Trophoblast cell (in vitro differentiated cells and primary cell): ENCODE results near the gene GEMIN4. TPM values are rescaled to one million over a fixed set of nuclear protein-coding genes. Genes with fewer than 3 reads are reported as not detected.

Experiments used
- DNase-seq, 2 donors: peaks; one replicate each; pipeline ENCODE4 v3.0.0-alpha.2; 2016
- H2AFZ ChIP-seq: 2 replicates; pipeline ENCODE4 v1.6.1; 2013; ENCODE audit warnings: low read length, moderate library complexity, mild to moderate bottlenecking; ENCODE audit not compliant: insufficient read depth, poor library complexity
- H2AK5ac ChIP-seq: 2 replicates; pipeline ENCODE4 v1.6.1; 2013; ENCODE audit warnings: mild to moderate bottlenecking, low read length
- H2BK120ac ChIP-seq: 2 replicates; pipeline ENCODE4 v1.6.1; 2013; ENCODE audit warnings: low read length, mild to moderate bottlenecking, moderate library complexity; ENCODE audit not compliant: insufficient read depth, poor library complexity
- H2BK12ac ChIP-seq: 2 replicates; pipeline ENCODE4 v1.6.1; 2013; ENCODE audit warnings: mild to moderate bottlenecking, low read length, moderate library complexity
- H2BK5ac ChIP-seq: 2 replicates; pipeline ENCODE4 v1.6.1; 2013; ENCODE audit warnings: low read length, low read depth, moderate library complexity, mild to moderate bottlenecking; ENCODE audit not compliant: poor library complexity
- H3K14ac ChIP-seq: 2 replicates; pipeline ENCODE4 v1.6.1; 2013; ENCODE audit warnings: mild to moderate bottlenecking, low read length
- H3K18ac ChIP-seq: 2 replicates; pipeline ENCODE4 v1.6.1; 2013; ENCODE audit warnings: mild to moderate bottlenecking, low read length
- H3K23ac ChIP-seq: 2 replicates; pipeline ENCODE4 v1.6.1; 2013; ENCODE audit warnings: low read length
- H3K27ac ChIP-seq: 2 replicates; pipeline ENCODE4 v1.5.1; 2013; ENCODE audit warnings: low read depth, mild to moderate bottlenecking, inconsistent platforms, low read length, moderate library complexity
- H3K27me3 ChIP-seq: 2 replicates; pipeline ENCODE4 v1.6.1; 2013; ENCODE audit warnings: inconsistent platforms, mild to moderate bottlenecking, low read length, moderate library complexity; ENCODE audit not compliant: insufficient read depth
- H3K36me3 ChIP-seq, 2 experiments: 1 replicate in 1 of 2; 2 replicates in 1 of 2; pipeline ENCODE4 v1.6.1; 2013; ENCODE audit warnings: low read length in 2 of 2, mild to moderate bottlenecking in 2 of 2, moderate library complexity in 1 of 2; ENCODE audit not compliant: insufficient read depth in 2 of 2, control insufficient read depth in 1 of 2
- H3K4ac ChIP-seq: 2 replicates; pipeline ENCODE4 v1.6.1; 2013; ENCODE audit warnings: low read depth, mild to moderate bottlenecking, low read length, moderate library complexity
- H3K4me1 ChIP-seq, 2 experiments: 1 replicate in 1 of 2; 2 replicates in 1 of 2; pipeline ENCODE4 v1.6.1; 2013; ENCODE audit warnings: low read length in 2 of 2, mild to moderate bottlenecking in 2 of 2, moderate library complexity in 1 of 2; ENCODE audit not compliant: insufficient read depth in 2 of 2, control insufficient read depth in 1 of 2
- H3K4me2 ChIP-seq: 2 replicates; pipeline ENCODE4 v1.6.1; 2013; ENCODE audit warnings: inconsistent platforms, mild to moderate bottlenecking, low read length, moderate library complexity
- H3K4me3 ChIP-seq: 2 replicates; pipeline ENCODE4 v1.5.1; 2013; ENCODE audit warnings: mild to moderate bottlenecking, low read depth, low read length, inconsistent platforms
- H3K79me1 ChIP-seq: one replicate; pipeline ENCODE4 v1.6.1; 2013; ENCODE audit warnings: low read length
- H3K79me2 ChIP-seq: 2 replicates; pipeline ENCODE4 v1.6.1; 2013; ENCODE audit warnings: low read length, mild to moderate bottlenecking; ENCODE audit not compliant: control insufficient read depth, insufficient read depth, poor library complexity
- H3K9ac ChIP-seq: 2 replicates; pipeline ENCODE4 v1.6.1; 2013; ENCODE audit warnings: mild to moderate bottlenecking, low read length
- H3K9me3 ChIP-seq: 2 replicates; pipeline ENCODE4 v1.6.1; 2013; ENCODE audit warnings: low read depth, mild to moderate bottlenecking, control low read depth, inconsistent platforms, low read length; ENCODE audit not compliant: insufficient read depth
- H4K12ac ChIP-seq: 2 replicates; pipeline ENCODE4 v1.6.1; 2013; ENCODE audit warnings: low read depth, mild to moderate bottlenecking, low read length, moderate library complexity
- H4K8ac ChIP-seq: 2 replicates; pipeline ENCODE4 v1.6.1; 2013; ENCODE audit warnings: low read depth, mild to moderate bottlenecking, low read length, moderate library complexity
- H4K91ac ChIP-seq: one replicate; pipeline ENCODE4 v1.6.1; 2013; ENCODE audit warnings: low read depth, mild to moderate bottlenecking, low read length, moderate library complexity
- WGBS: extraction: QIAGEN DNeasy Blood & Tissue Kit; methylation state at CpG from one replicate; pipeline ENCODE4 v1.1.7; 2013; ENCODE audit warnings: missing lambda C conversion rate; ENCODE audit not compliant: insufficient read length, insufficient coverage; ENCODE audit errors: extremely low coverage; 5-methylcytosine and 5-hydroxymethylcytosine counted together
- polyA plus RNA-seq: library from polyadenylated mRNA; stranded (reverse); fragments of 200-250 nt; gene quantifications from 2 replicates; pipeline ENCODE4 v1.2.3, GENCODE V29; 2013

Gene GEMIN4
- polyA plus RNA-seq = 16.2 and 17.2 TPM in 2 replicates

DNA sequence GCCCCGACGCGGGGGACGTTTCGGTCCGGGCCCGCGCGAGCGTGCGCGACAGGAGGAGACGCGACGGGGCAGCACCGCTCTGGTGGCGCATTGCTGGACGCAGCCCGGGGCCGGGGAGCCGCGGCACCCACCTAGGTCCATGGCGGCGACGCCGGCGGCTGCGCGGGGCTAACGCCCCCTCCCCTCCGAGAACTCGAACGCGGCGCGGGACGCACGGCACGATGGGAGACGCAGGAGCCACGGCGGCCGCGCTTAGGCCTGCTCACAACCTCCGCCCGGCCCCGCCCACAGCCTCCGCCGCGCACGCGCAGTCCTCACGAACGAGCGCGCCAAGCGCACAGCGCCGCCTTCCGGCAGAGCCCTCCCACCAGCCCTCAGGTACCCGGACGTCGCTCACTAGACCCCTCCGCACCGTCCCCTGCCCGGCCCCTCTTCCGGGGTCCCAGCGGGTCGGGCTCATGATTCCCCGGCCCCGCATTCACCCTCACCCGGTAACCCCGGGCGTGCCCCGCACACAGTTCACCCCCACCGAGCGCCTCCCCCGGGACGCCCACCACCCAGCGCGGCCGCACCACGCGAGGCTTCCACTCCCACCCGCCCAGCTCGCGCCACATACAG is at the start of gene GEMIN4:
TSS of gene GEMIN4 (minus strand) at position 263 of the 618 bp plus-strand sequence. CDS start at position 141, 122 bp downstream.
- Histone ChIP-seq H3K9ac (peak within 1 kb of the TSS; percentile 81), H3K4ac (peak within 1 kb of the TSS; percentile 66), H3K27ac (no peak within 1 kb of the TSS), H2AK5ac (peak within 1 kb of the TSS; percentile 80), H3K36me3 (peaks cover 17 to 19% of the 10 kb centered on the region in 2 experiments), H3K79me2 (peaks cover 14% of the 10 kb centered on the region), H3K4me3 (peak within 1 kb of the TSS; percentile 97), H3K79me1 (peaks cover 11% of the 10 kb centered on the region), H4K91ac (peak within 1 kb of the TSS; percentile 89), H3K18ac (peak within 1 kb of the TSS; percentile 84), H2BK12ac (peak within 1 kb of the TSS; percentile 33), H3K9me3 (peaks cover 6% of the 10 kb centered on the region), H2BK5ac (peak within 1 kb of the TSS; percentile 29), H4K8ac (peak within 1 kb of the TSS; percentile 97), H3K27me3 (no peaks in the 10 kb centered on the region), H3K4me2 (peak within 1 kb of the TSS; percentile 76), H3K4me1 (peaks cover 9 to 11% of the 10 kb centered on the region in 2 experiments), H4K12ac (peak within 1 kb of the TSS; percentile 95), H2AFZ (peak within 1 kb of the TSS; percentile 85), H2BK120ac (peak within 1 kb of the TSS; percentile 40), H3K23ac (no peak within 1 kb of the TSS), H3K14ac (peak within 1 kb of the TSS; percentile 89)
- peak; percentile 82 to 95 for DNase-seq
- WGBS = no CpG with 5 or more reads among the region's 87 CpGs

DNA sequence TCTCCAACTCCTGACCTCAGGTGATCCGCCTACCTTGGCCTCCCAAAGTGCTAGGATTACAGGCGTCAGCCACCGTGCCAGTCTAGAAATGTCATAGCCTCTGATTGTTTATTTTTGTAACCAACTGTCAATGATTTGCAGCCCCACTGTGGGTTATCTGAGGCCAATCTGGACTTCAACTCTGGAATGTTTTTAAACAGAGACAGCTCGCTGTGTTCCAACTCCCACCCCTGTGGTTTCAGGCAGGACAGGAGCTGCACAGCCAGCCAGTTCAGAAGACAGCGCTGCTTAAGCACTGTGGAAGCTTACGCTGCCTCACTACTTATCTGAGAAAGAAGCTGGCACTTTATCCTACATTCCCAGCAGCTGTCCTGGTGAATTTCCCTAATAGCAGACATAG is 49.6 kb upstream of the GEMIN4 start:
- no peak overlapping the region for H3K23ac ChIP-seq
- H3K4ac ChIP-seq = no peak overlapping the region
- no peaks in the 10 kb centered on the region for H3K79me1 ChIP-seq
- no CpG with 5 or more reads among the region's 6 CpGs for WGBS
- no peak overlapping the region for H3K14ac ChIP-seq
- no peak overlapping the region for H2BK120ac ChIP-seq
- H3K18ac ChIP-seq = no peak overlapping the region
- no peak overlapping the region for H2AK5ac ChIP-seq
- H3K9me3 ChIP-seq = peaks cover 2% of the 10 kb centered on the region
- no peaks in the 10 kb centered on the region for H3K27me3 ChIP-seq
- H2BK5ac ChIP-seq = no peak overlapping the region
- H3K9ac ChIP-seq = no peak overlapping the region
- no peak overlapping the region for H3K27ac ChIP-seq
- H2AFZ ChIP-seq = no peak overlapping the region
- H4K91ac ChIP-seq = no peak overlapping the region
- peaks cover 44% of the 10 kb centered on the region in 2 experiments for H3K36me3 ChIP-seq
- DNase-seq = no peak
- H4K12ac ChIP-seq = no peak overlapping the region
- no peak overlapping the region for H3K4me3 ChIP-seq
- no peak overlapping the region for H2BK12ac ChIP-seq
- H3K4me2 ChIP-seq = no peak overlapping the region
- H3K79me2 ChIP-seq = no peaks in the 10 kb centered on the region
- H3K4me1 ChIP-seq = peaks cover 6 to 8% of the 10 kb centered on the region in 2 experiments
- no peak overlapping the region for H4K8ac ChIP-seq

DNA sequence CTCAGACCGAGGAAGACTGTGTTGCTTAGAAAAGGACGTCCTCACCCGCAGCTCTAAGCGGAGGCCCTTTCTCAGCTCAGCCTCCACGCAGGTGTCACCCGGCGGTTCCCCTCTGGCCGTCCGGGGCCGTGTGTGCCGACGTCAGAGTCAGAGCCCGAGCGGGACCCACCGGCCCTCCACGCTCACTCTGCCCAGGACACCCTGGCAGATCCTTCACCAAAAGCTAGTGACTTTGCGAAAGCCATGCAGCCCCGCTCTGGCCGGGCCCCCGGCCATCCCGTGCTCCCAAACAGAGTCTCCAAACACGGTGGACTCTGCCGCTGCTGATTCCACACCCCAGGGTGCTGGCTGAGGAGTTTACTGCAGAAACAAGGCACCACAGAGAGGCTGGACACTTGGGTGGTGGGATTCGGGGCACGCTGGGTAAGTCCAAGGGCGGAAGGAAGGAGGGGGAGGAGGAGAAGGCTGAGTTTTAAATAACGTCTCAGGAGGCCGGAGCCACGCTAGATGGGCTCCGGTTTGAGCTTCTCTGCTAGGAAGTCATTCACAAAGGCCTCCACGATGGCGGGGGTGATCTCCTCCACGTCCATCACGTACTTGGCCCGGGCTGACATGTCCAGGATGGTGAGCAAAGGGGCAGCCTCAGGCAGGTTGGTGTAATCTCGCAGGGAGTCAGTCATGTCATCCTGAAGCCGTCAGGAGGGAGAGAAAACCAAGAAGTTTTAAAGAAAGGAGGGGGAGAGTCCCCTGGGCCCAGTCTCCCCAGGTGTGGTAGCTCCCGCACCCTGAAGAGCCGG is 48.6 kb upstream of the GEMIN4 start:
- Histone ChIP-seq H4K91ac (no peak overlapping the region), H3K27me3 (no peaks in the 10 kb centered on the region), H3K36me3 (peaks cover 51 to 52% of the 10 kb centered on the region in 2 experiments), H4K8ac (no peak overlapping the region), H3K27ac (no peak overlapping the region), H3K18ac (no peak overlapping the region), H2AK5ac (no peak overlapping the region), H2AFZ (no peak overlapping the region), H3K4ac (no peak overlapping the region), H3K14ac (no peak overlapping the region), H2BK120ac (no peak overlapping the region), H3K9me3 (peaks cover 2% of the 10 kb centered on the region), H3K4me1 (peaks cover 6 to 8% of the 10 kb centered on the region in 2 experiments), H3K9ac (no peak overlapping the region), H2BK5ac (no peak overlapping the region), H2BK12ac (no peak overlapping the region), H3K4me2 (no peak overlapping the region), H3K79me2 (no peaks in the 10 kb centered on the region), H3K4me3 (no peak overlapping the region), H3K79me1 (no peaks in the 10 kb centered on the region), H4K12ac (no peak overlapping the region), H3K23ac (no peak overlapping the region)
- no peak for DNase-seq
- WGBS = no CpG with 5 or more reads among the region's 39 CpGs

DNA sequence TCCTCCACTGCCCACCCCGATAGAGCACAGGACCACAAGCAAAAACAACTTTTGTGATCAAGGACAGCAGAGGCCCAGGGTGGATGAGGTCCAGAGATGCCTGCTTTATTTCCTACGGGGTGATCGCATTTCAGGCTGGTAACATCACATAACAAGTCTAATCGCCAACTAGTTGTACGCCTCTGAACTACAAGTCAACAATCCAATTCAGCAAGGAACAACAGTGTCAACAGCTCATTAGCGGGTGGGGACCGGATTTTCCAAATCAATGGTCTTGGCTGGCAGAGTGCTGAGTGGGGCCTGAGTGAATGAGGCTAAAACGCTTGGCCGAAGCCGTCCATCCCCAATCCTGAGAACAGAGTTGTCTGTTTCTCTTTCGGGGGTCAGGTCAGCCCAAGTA is 47.2 kb upstream of the GEMIN4 start:
- Histone ChIP-seq H2AFZ (no peak overlapping the region), H3K4me1 (peaks cover 4 to 6% of the 10 kb centered on the region in 2 experiments), H3K4me2 (no peak overlapping the region), H3K79me1 (no peaks in the 10 kb centered on the region), H2BK12ac (no peak overlapping the region), H2BK5ac (no peak overlapping the region), H3K4me3 (no peak overlapping the region), H4K12ac (no peak overlapping the region), H4K91ac (no peak overlapping the region), H3K9ac (no peak overlapping the region), H3K36me3 (peaks cover 47 to 50% of the 10 kb centered on the region in 2 experiments), H3K9me3 (peaks cover 2% of the 10 kb centered on the region), H4K8ac (no peak overlapping the region), H3K18ac (no peak overlapping the region), H3K4ac (no peak overlapping the region), H2AK5ac (no peak overlapping the region), H3K27ac (no peak overlapping the region), H3K27me3 (no peaks in the 10 kb centered on the region), H2BK120ac (no peak overlapping the region), H3K23ac (no peak overlapping the region), H3K14ac (no peak overlapping the region), H3K79me2 (no peaks in the 10 kb centered on the region)
- WGBS = no CpG with 5 or more reads among the region's 11 CpGs
- no peak for DNase-seq
